ENCODE data around the gene CGRRF1.

CGRRF1 gene

GRCh38 chr14:54509546-54510501 lies at the start of gene CGRRF1:
TSS of gene CGRRF1 (plus strand) at chr14:54509906. CDS start at chr14:54509960, 54 bp downstream.
- peak; percentile 92 for DNase-seq

- no peak for DNase-seq
Observed at GRCh38 chr14:54462048-54462447, 47.7 kb upstream of the CGRRF1 start.

- DNase-seq = no peak
Observed at GRCh38 chr14:54465654-54466053, 44.1 kb upstream of the CGRRF1 start.

GRCh38 chr14:54467280-54467679 lies 42.4 kb upstream of the CGRRF1 start:
- DNase-seq = no peak

- DNase-seq = no peak
Observed at GRCh38 chr14:54470701-54471100, 39.0 kb upstream of the CGRRF1 start.

GRCh38 chr14:54471641-54472040 lies 38.1 kb upstream of the CGRRF1 start:
- no peak for DNase-seq

- peak; percentile 50 for DNase-seq
Observed at GRCh38 chr14:54472315-54472714, 37.4 kb upstream of the CGRRF1 start.

GRCh38 chr14:54474232-54474793 lies 35.4 kb upstream of the CGRRF1 start:
- DNase-seq = no peak

- DNase-seq = no peak
Observed at GRCh38 chr14:54475187-54475899, 34.4 kb upstream of the CGRRF1 start.

- no peak for DNase-seq
Observed at GRCh38 chr14:54475911-54476310, 33.8 kb upstream of the CGRRF1 start.

- DNase-seq = no peak
Observed at GRCh38 chr14:54478636-54479215, 31.0 kb upstream of the CGRRF1 start.

- DNase-seq = no peak
Observed at GRCh38 chr14:54480830-54481562, 28.7 kb upstream of the CGRRF1 start.

- DNase-seq = no peak
Observed at GRCh38 chr14:54481695-54482094, 28.0 kb upstream of the CGRRF1 start.

- DNase-seq = no peak
Observed at GRCh38 chr14:54483073-54483745, 26.5 kb upstream of the CGRRF1 start.

GRCh38 chr14:54483846-54484245 lies 25.9 kb upstream of the CGRRF1 start:
- no peak for DNase-seq

GRCh38 chr14:54486685-54487084 lies 23.0 kb upstream of the CGRRF1 start:
- no peak for DNase-seq

GRCh38 chr14:54487771-54488170 lies 21.9 kb upstream of the CGRRF1 start:
- no peak for DNase-seq

GRCh38 chr14:54488318-54488645 lies 21.4 kb upstream of the CGRRF1 start:
- no peak for DNase-seq

- DNase-seq = peak; percentile 71
Observed at GRCh38 chr14:54488646-54489317, 20.9 kb upstream of the CGRRF1 start, which contains the start of gene GMFB. TSS of gene GMFB (minus strand) at chr14:54488980. CDS start at chr14:54488927, 53 bp downstream.

GRCh38 chr14:54489318-54489683 lies 20.4 kb upstream of the CGRRF1 start:
- no peak for DNase-seq

GRCh38 chr14:54489731-54490444 lies 19.8 kb upstream of the CGRRF1 start:
- no peak for DNase-seq

All from NCI-H526 treated with DMSO at 0.1 percent for 48 hours (cell line).